MG63 (cell line): ENCODE data around the gene FRMPD4. TPM values are rescaled to one million over a fixed set of nuclear protein-coding genes. Genes with fewer than 3 reads are reported as not detected.

Source experiments
- DNase-seq: peaks from one replicate; pipeline ENCODE4 v3.0.0-alpha.2; 2020
- H3K27me3 ChIP-seq: fragments of 250-450 bp; sonication (Bioruptor Pico); 2 replicates; pipeline ENCODE4 v1.5.1; 2020; ENCODE audit warnings: mild to moderate bottlenecking, moderate library complexity
- H3K36me3 ChIP-seq: fragments of 250-450 bp; sonication (Bioruptor Pico); 2 replicates; pipeline ENCODE4 v1.5.1; 2020; ENCODE audit warnings: mild to moderate bottlenecking, moderate library complexity
- H3K4me3 ChIP-seq: fragments of 250-450 bp; sonication (Bioruptor Pico); 2 replicates; pipeline ENCODE4 v1.5.1; 2020; ENCODE audit warnings: mild to moderate bottlenecking, moderate library complexity
- H3K9me3 ChIP-seq: fragments of 250-450 bp; sonication (Bioruptor Pico); 2 replicates; pipeline ENCODE4 v1.5.1; 2020; ENCODE audit warnings: mild to moderate bottlenecking, moderate library complexity
- total RNA-seq: library from RNA; depleted of rRNA; stranded (reverse); fragments of >200 nt; shearing (Covaris generic); gene quantifications from 2 replicates; pipeline ENCODE4 v1.2.3, GENCODE V29; 2014; ENCODE audit warnings: low replicate concordance

FRMPD4 gene
- total RNA-seq, 1 experiment from 2014 or later, result 0.66 TPM

DNA sequence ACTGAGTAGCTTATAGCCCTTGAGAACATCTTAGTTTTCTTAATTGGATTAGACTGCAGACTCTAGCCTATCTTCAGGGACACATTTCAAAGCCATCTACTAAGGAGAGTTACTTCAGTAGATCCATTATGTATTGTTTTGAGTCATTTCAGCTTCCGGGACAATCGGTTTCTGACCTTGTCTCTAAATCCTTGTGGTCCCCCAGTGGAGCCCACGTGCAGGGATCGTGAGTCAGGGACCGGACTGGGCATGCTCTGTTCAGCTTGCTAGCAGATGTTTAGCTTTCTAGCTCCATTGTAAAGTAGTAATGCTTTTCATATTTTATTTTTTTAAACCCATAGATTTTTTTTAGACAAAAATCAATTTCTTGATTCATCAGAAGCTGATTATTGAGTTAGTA lies 441.0 kb downstream of the FRMPD4 start:
- Histone ChIP-seq H3K9me3 (no peaks in the 10 kb centered on the region), H3K27me3 (no peaks in the 10 kb centered on the region), H3K4me3 (no peak overlapping the region), H3K36me3 (no peaks in the 10 kb centered on the region)
- DNase-seq, result no peak

DNA sequence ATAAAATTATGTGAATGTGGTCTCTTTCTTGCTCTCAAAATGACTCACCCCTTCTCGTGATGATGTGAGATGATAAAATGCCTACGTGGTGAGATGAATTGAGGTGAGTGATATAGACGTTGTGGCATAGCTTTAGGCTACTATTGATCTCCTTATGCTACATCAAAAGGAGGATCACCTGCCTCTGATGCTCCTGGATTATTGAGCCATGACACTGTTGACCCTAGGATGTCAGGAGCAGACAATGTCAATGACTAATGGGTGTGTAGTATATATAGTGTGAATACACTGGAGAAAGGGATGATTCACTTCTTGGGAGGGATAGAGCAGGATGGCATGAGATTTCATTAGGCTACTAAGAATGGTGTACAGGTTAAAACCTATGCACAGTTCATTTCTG lies 442.3 kb downstream of the FRMPD4 start:
- Histone ChIP-seq H3K36me3 (no peaks in the 10 kb centered on the region), H3K9me3 (no peaks in the 10 kb centered on the region), H3K4me3 (no peak overlapping the region), H3K27me3 (no peaks in the 10 kb centered on the region)
- no peak for DNase-seq

DNA sequence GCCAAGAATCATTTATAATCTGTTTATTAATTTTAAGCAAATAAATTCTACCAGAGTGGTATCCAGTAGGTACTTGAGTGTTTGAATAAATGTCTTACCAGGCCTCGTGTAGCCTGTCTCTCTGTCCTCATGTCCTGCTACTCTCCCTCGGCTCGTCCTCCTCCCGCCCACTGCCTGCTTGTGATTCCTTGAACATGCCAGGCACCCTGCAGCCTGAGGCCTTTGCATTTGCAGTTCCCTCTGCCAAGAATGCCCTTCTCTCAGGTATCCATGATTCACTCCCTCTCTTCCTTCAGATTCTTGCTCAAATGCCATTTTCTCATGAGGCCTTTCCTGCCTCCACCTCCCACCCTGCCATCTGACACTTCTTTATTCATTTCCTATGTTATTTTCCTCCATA lies 443.3 kb downstream of the FRMPD4 start:
- H3K4me3 ChIP-seq, result no peak overlapping the region
- no peaks in the 10 kb centered on the region for H3K36me3 ChIP-seq
- DNase-seq, result no peak
- H3K27me3 ChIP-seq, result no peaks in the 10 kb centered on the region
- H3K9me3 ChIP-seq, result no peaks in the 10 kb centered on the region

DNA sequence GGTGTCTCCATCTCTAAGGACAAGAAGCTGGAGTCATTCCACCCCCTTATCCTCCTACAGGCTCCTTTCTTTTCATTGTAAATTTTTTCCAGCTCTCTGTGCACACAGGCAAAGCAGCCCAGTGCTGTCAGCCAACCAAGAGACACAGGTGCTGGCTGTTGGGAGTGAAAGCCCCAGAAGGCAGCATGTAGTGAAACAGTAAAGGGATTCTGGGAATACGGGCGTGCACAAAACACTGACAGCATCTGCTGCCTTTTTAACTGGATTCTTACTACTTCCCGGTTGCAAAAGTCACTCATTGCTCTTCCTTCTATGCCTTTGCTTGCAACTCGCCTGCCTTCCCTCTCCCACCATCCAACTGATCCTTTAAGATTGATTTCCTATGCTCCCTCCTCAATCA lies 444.4 kb downstream of the FRMPD4 start:
- H3K4me3 ChIP-seq, result no peak overlapping the region
- no peak for DNase-seq
- no peaks in the 10 kb centered on the region for H3K36me3 ChIP-seq
- H3K9me3 ChIP-seq, result no peaks in the 10 kb centered on the region
- no peaks in the 10 kb centered on the region for H3K27me3 ChIP-seq

DNA sequence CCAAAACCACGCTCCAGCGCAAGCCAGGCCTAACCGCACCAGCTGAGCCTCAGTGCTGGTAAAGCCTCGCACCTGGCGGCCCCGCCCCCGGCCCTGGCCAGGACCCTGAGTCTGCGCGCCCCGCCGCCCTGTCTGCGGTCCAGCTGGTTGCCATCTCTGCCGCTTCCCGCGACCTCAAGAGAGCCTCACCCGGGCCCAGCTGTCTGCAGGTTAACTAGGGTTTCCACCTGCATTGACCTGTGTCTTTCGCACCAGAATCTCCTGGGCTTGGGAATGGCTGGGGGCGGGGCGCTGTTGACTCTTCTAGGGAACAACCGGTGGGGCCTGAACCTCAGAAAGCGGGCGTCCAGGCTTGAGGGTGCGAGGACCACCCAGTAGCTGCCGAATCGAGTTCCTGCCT lies 445.3 kb downstream of the FRMPD4 start:
- no peaks in the 10 kb centered on the region for H3K36me3 ChIP-seq
- no peak overlapping the region for H3K4me3 ChIP-seq
- no peaks in the 10 kb centered on the region for H3K9me3 ChIP-seq
- DNase-seq, result no peak
- no peaks in the 10 kb centered on the region for H3K27me3 ChIP-seq

DNA sequence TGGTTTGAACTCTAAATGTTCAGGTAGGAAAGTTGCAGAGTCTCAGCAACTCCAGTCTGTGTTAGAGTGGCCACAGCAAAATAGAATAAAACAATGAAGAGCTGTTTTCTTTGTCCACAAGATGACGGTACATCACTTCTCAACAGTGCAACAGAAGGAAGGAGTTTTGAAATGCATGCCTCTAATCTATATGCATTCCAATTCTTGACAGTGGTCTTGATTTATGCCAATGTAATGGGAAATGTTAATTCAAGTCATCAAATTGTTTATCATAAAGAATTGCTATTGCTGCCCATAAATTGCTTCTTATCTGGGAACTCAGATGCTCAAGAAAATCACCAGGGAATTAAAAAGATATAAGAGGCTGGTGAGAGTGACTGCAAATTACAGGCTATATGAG lies 457.4 kb downstream of the FRMPD4 start:
- Histone ChIP-seq H3K4me3 (no peak overlapping the region), H3K36me3 (no peaks in the 10 kb centered on the region), H3K9me3 (no peaks in the 10 kb centered on the region), H3K27me3 (no peaks in the 10 kb centered on the region)
- no peak for DNase-seq

DNA sequence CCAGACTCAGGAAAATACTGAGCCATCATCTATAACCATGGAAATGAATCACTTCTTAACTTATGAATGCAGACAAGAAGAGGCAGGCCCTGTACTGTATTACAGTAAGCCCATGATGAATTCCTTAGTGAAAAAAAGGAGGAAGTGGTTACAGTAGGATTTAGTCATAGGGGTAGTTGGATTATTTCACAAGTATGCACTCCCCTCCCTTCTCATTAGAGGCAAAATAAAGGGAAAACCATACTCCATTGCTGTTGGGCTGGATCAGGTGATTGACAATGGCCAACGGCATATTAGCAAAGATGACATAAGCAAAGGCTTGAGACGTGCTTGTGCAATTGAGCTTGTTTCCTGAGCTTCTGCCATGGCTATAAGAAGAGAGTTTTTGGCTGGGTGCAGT lies 471.8 kb downstream of the FRMPD4 start:
- H3K27me3 ChIP-seq, result no peaks in the 10 kb centered on the region
- DNase-seq, result peak; percentile 2
- H3K9me3 ChIP-seq, result no peaks in the 10 kb centered on the region
- H3K4me3 ChIP-seq, result no peak overlapping the region
- no peaks in the 10 kb centered on the region for H3K36me3 ChIP-seq

DNA sequence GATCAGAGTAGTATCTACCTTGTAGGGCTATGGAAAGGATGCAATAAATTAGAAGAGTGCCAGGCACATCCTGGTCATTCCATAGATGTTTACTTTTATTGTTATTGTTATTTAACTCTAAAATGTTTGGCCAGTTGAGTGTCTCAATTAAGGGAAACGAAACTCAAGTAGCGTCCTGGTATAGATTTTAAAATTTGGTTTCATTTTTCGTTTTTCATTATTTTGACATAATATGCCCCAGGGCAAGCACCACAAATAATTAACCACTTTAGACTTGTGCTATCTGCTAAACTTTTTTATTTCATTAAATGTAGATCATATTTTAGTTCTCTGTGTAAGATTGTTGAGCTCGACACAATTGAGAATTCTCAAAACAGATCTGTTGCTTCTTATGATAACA lies 473.2 kb downstream of the FRMPD4 start:
- no peak overlapping the region for H3K4me3 ChIP-seq
- no peaks in the 10 kb centered on the region for H3K36me3 ChIP-seq
- no peak for DNase-seq
- H3K9me3 ChIP-seq, result no peaks in the 10 kb centered on the region
- no peaks in the 10 kb centered on the region for H3K27me3 ChIP-seq

DNA sequence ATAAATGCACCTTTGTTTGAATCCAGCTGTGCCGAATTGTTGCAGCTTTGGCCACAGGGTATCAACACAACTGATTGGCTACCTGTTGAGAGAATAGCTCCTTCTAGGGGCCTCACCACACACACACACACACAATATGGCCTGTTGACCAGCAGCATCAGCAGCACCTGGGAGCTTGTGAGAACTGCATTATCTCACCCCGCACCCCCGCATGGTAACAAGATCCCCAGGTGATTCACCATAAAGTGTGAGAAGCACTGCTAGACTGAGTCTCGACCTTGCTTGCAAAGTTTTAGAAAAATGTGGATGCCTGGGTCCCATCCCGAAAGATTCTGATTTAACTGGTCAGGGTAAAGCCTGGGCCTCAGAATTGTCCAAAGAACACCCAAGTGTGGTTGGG lies 476.0 kb downstream of the FRMPD4 start:
- Histone ChIP-seq H3K27me3 (no peaks in the 10 kb centered on the region), H3K9me3 (no peaks in the 10 kb centered on the region), H3K36me3 (no peaks in the 10 kb centered on the region), H3K4me3 (no peak overlapping the region)
- no peak for DNase-seq

DNA sequence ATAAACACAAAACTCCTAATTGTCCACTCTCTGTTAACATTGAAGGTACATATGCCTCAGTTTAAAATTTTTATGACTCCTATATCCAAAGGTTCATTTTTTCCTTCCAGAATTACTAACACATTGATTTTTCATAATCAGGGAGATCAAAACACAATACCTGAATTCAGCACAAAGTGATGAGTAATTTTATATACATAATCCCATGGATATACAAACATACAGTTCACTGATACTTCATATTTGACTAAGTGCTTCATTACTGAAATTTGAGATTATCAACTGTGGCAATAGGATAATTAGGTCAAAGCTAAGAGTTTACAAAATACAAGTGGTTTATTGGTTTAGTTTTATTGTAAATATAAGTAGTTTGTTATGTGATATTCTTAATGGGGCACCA lies 476.8 kb downstream of the FRMPD4 start:
- DNase-seq, result no peak
- no peaks in the 10 kb centered on the region for H3K27me3 ChIP-seq

DNA sequence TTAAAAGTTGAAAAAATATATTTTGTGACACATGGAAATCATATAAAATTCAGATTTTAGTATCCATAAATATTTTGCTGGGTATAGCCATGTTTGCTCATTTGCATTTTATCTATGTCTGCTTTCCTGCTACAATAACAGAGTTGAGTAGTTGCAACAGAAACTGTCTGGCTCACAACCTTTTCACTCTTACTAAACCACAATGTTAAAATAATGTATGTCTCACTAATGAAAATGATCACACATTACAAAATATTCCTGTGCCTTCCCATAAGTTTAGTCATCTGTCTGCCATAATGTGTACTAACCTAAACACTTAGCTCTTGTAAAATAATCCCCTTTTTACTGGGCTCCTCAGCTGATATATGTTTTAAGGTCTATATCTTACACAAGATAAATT lies 479.0 kb downstream of the FRMPD4 start:
- Histone ChIP-seq H3K36me3 (no peaks in the 10 kb centered on the region), H3K27me3 (no peaks in the 10 kb centered on the region), H3K9me3 (no peaks in the 10 kb centered on the region), H3K4me3 (no peak overlapping the region)
- DNase-seq, result no peak

More for the DNA sequence above, 476.8 kb downstream of the FRMPD4 start:
- no peaks in the 10 kb centered on the region for H3K9me3 ChIP-seq
- no peak overlapping the region for H3K4me3 ChIP-seq
- no peaks in the 10 kb centered on the region for H3K36me3 ChIP-seq

DNA sequence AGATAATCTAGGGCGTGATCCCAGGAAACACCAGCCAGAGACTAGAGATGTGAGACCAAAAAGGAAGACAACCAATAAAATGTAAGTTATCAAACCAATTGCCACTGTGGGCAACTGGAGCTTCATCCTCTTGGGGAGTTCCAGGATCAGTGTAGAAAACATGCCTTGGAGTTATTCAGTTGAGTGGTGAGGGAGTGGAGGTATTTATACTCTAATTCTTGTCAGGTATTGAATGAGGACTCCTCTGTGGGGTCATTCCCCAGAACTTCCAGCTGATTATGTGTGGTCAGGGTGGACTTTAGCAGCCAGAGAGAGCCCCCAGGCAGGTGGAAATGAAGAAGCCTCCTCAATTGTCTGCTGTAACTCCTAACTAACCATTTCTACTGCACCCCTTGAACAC lies 509.0 kb downstream of the FRMPD4 start:
- no peak for DNase-seq
- Histone ChIP-seq H3K36me3 (no peaks in the 10 kb centered on the region), H3K9me3 (no peaks in the 10 kb centered on the region), H3K4me3 (no peak overlapping the region), H3K27me3 (no peaks in the 10 kb centered on the region)

DNA sequence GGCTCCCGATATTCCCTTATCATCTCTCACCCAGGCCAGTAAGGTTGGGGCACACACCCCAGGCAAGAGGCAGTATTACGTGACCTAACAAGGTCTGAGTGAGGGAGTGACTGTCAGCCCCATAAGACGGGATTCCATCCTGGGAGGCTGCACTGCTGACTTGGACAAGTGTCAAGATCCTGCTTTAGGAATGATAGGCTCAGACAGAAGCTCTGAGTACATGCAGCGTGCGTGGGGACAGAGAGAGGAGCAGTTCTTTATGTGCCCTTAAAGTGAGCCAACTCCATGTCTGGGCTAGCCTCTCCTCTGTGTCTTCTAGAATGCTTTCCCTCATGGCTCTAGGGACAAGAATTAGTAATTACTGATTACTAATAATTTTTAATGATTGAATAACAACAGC lies 510.7 kb downstream of the FRMPD4 start:
- DNase-seq, result no peak
- no peaks in the 10 kb centered on the region for H3K9me3 ChIP-seq
- H3K4me3 ChIP-seq, result no peak overlapping the region
- H3K27me3 ChIP-seq, result no peaks in the 10 kb centered on the region
- H3K36me3 ChIP-seq, result no peaks in the 10 kb centered on the region

DNA sequence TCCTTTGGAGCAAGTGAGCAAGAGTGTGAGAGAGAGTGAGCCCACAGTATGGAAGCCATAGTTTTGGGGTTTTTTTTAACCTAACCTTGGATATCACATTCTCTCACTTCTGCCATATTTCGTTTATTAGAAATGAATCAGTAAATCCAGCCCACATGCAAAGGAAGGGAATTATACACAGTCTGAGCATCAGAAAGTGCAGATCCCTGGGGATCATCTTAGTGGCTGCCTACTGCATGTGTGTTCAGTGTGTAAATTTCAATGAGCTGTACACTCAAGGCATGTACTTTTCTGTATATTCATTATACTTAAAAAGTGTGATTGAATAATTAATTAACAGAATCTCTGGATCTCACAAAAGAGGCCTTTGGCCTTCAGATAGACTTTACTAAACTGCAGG lies 519.2 kb downstream of the FRMPD4 start:
- Histone ChIP-seq H3K36me3 (no peaks in the 10 kb centered on the region), H3K4me3 (no peak overlapping the region), H3K27me3 (no peaks in the 10 kb centered on the region), H3K9me3 (no peaks in the 10 kb centered on the region)
- DNase-seq, result no peak

DNA sequence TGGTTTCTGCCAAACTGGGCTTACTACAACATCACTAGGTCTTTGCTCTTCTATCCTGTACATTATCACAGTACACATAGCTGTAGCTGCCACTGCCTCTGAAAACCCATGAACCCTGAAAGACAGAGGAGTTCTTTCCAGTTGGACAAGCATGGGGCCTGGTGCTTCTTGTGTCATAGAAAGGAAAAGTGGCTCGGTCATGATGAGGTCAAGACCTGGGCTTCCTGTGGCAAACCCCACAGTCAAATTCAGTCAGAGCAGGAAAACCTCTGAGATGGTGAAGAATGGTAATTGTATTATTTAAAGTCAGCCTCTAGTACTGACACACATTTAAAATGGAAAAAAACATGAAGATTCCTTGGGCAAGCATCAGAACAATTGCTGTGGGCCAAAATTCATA lies 519.6 kb downstream of the FRMPD4 start:
- no peak overlapping the region for H3K4me3 ChIP-seq
- no peaks in the 10 kb centered on the region for H3K9me3 ChIP-seq
- DNase-seq, result no peak
- no peaks in the 10 kb centered on the region for H3K27me3 ChIP-seq
- H3K36me3 ChIP-seq, result no peaks in the 10 kb centered on the region

DNA sequence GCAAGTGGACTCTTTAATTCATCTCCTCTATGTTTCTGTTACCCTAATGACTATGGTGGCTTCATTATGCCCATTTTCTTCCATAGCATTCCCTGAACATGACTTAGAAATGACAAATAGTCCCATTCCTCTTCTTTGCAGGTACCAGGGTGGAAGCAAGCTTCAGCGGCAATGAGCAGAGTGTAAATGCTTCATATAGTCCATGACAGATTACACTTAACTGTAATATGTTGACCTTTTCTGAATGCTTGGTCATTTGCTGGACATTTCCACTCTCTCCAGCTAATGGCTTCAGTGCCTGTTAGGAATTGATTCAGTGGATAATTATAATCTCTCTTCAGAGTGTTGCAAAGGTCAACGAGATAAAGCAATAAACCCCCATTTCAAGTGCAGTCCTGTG lies 523.2 kb downstream of the FRMPD4 start:
- Histone ChIP-seq H3K27me3 (no peaks in the 10 kb centered on the region), H3K9me3 (no peaks in the 10 kb centered on the region), H3K4me3 (no peak overlapping the region), H3K36me3 (no peaks in the 10 kb centered on the region)
- no peak for DNase-seq

DNA sequence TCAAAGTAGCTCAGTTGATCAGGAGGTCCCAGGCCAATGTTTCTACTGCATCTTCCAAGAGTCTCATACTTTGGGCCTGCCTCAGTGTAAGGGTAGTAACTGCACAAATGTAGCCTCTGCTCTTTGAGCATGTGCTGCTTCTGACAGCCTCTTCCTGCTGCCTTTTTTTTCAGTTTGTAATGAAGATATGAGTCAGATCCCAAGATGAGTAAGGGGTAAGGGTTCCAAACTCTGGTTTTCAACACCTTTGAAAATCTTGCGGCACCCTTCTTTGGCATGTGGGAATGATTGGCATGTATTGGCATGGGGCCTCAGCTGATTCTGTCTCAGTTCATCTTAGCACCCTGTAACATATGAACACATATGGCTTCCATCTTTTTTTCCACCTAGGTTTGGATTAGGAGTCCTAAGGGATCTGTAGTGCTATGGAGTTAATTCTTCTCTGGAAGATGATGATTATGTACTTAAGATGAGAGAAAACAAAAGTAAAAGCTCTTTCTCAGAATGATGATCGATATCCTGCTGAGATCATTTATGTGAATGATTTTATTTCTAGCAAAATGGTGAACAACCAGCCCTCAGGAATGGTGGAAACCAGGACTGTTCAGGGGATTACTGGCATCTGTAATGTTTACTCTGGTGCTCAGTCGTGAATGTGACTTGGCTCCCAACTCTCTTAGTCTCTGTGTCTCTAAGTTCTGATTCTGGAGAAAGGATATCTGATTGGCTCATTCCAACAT lies 534.3 kb downstream of the FRMPD4 start:
- peak; percentile 9 for DNase-seq
- Histone ChIP-seq H3K27me3 (no peaks in the 10 kb centered on the region), H3K36me3 (no peaks in the 10 kb centered on the region), H3K4me3 (no peak overlapping the region), H3K9me3 (no peaks in the 10 kb centered on the region)

DNA sequence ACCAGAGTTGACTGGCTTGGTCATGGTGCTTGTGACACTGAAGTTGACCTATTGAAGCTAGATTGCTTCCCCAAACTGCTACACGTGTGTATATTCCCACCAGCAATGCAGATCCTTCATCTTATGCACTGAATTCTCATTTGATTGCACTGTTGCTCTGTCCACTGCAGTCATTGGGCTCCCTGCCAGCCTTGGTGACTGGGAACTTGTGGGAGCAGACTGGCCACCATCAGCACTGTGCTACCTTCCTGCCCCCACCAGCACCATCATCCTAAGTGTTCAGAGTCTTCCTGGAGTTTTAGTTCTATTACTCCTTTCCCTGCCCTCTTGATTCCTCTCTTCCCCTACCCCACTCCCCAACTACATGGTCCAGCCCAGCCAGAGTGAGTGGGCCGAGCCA lies 535.2 kb downstream of the FRMPD4 start:
- no peak overlapping the region for H3K4me3 ChIP-seq
- no peaks in the 10 kb centered on the region for H3K36me3 ChIP-seq
- no peak for DNase-seq
- H3K9me3 ChIP-seq, result no peaks in the 10 kb centered on the region
- no peaks in the 10 kb centered on the region for H3K27me3 ChIP-seq

DNA sequence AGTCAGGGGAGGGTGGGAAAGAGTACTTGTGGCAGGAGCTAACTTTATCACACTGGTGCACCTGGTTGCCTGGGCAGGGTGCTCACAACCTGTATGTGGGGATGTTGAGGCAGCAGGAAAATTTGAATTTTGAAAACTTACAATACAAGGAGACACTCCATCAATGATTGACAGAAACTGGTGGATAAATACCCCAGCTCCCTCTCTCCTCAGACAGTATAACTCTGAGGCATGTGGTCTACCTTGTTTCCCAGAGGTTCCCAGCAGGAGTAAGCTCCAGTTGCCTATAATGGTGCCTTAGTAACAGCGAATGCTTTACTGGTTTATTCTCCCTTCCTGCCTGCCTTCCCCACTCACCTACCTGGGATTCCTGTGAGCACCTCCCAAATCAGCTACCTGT lies 541.2 kb downstream of the FRMPD4 start:
- H3K36me3 ChIP-seq, result no peaks in the 10 kb centered on the region
- no peak overlapping the region for H3K4me3 ChIP-seq
- DNase-seq, result no peak
- no peaks in the 10 kb centered on the region for H3K9me3 ChIP-seq
- no peaks in the 10 kb centered on the region for H3K27me3 ChIP-seq
